HK-2 (cell line): Measurements from ENCODE around the gene RYR3.
"Not testable (repeated sequence)": the region's sequence is repeated elsewhere in the genome, so short reads cannot be mapped to it uniquely, and the experiment has no call there.

Source experiments
- DNase-seq: peaks from one replicate; pipeline ENCODE4 v3.0.0-alpha.2; 2018; ENCODE audit not compliant: unreplicated experiment

The RYR3 gene

DNA sequence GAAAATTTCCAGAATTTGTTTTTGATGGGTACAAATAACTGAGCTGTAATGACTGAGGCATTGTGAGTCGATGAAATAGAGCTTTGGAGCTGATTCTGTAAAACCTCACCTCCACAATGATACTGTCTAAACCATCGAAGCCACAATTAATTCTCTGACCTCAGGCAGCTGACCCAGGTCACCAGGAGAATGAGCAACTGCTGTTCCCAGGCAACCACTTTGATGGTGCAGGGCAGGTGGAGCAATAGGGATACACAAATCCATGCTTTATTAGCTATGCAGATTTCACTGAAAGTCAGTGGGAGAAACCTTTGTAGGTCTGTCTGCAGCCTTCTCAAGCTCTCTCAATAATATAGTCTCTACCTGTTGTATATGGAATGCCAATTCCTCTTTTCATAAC lies 204.4 kb downstream of the RYR3 start:
- DNase-seq, result no peak

DNA sequence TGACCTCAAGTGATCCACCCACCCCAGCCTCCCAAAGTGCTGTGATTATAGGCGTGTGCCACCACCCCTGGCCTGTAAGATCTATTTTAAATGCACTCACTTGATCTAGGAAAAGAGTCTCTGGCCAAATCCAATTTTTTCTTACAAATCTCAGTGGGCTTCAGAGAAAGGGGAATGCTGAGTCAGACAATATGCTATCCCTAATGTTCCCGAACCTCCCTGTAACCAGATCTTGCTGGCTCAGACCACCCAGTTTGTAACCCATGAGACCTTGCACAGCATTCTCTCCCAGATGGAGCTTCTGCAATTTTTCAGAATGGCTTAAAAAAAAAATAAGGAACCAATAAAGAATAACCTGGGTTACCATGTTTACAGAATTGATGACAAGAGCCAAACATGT lies 205.8 kb downstream of the RYR3 start:
- DNase-seq, result no peak

DNA sequence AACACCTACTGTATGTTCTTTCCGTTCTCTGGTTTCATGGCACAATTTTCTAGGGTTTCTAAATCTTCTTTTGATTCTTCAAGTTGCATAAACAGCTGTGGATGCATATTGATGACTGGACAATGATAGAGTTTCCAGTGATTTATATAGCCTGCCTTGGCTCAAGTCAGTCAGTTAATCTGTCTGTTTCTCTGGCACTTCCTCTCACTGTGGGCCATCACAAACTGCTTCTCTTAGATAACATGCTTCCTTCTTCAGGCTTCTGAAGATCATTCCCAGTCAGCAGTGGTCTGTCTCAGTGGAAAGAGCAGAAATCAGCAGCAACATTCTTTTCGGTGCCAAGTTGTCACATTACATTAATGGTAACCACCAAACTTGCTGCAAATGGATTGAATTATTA lies 207.2 kb downstream of the RYR3 start:
- no peak for DNase-seq

DNA sequence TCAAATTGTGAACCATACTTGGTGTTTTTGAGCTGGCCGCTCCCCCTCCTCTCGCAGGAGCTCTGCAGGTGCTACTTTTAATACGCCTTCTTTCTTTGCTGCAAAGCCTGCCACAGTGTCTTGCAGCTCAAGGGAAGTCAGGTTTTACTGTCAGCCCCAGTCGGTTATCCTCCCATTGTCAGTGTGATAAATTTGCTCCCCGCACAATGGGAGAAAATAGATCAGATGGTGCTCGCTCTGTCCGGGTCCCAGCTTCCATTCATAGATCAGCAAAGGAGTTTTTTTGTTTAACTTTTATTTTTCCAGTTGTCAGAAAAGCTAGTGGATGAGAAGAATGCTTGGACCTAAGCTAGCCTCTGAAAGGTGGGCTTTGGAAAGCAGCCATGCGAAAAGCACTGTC lies 207.7 kb downstream of the RYR3 start:
- DNase-seq, result no peak

DNA sequence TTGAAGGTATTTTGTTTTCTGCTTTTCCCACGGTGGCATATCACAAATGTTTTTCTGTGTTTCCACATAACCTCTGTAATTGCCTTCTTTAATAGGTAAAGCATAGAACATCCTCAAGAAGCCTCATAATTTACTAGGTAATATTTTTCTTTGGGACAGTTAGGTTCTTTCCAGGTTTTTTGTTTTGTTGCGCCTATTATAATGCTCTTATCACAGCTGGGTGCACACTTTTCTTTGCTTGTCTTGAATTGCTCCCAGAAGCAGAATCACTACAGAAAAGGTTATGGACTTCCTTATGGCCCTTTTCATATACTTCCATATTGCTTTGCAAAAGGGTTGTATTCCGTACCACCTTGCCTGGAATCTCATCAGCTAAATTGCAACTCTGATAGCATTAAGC lies 213.5 kb downstream of the RYR3 start:
- no peak for DNase-seq

DNA sequence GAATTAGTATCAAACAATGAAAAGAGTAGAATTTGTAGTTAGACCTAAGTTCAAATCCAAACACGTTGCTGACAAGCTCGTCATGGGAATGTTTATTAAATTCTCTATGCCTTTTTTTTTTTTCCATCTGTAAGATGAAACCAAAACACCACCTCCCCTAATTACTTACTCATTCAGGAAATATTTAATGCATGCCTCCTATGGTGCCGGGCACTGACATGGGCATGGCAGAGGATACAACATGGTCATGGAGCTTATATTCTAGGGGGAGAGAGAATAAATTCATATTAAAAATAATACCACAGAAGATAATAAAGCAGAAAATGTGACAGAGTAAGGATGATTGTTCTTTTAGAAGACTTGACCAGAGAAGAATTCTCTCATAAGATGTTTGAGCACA lies 215.8 kb downstream of the RYR3 start:
- no peak for DNase-seq

DNA sequence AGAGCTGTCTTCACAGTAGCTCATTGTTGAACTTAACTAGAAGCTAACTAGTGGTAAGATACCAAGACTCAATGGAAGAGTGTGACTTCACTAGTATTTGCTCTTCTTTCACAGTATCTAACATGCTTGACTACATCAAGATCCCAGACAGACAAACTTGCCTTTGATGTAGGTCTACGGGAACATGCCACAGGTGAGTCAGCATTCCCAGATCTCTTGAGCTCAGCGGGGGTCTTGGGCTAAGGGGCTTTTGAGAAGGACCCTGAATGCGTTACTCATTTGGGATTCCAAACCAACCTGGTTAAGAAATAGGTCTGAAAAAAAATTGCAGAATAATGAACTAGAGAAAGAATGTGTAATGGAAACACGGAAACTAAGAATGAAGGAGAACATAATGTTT lies 222.4 kb downstream of the RYR3 start:
- no peak for DNase-seq

DNA sequence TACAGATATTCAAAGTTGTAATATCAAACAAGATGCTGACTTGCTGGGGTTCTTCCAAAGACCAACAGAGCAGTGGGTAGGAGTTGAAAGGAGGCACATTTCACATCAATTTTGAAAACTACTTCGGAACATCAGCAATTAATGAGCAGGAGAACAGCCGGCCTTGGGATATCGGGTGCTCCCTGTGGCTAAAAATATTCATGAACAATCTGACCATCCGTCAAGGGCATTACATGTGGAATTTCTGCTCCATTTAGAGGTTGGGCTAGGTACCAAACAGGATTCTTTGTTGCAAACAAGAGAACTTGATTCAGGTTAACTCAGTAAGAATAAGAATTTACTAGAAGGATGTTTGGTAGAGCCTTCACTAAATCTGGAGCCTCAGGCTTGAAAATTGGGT lies 223.9 kb downstream of the RYR3 start:
- no peak for DNase-seq

DNA sequence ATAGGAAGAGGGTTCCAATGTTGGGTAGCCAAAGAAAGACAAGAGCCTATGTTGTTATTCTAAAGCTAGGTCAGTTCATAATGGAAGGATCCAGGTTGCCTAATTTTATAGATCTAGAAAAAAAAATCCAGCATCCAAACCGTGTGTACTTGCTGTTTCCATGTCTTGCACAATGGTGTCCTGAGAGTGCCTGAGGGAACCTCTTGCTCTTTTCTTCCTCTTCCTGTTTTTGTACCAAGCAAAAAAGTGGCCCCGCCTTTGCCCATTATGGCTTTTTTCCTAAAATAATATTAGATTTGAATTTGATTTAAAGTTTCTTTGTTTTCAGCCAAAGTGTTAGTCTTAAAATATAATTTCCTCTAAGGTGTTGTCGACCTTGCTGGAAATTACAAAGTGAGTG lies 224.4 kb downstream of the RYR3 start:
- no peak for DNase-seq

DNA sequence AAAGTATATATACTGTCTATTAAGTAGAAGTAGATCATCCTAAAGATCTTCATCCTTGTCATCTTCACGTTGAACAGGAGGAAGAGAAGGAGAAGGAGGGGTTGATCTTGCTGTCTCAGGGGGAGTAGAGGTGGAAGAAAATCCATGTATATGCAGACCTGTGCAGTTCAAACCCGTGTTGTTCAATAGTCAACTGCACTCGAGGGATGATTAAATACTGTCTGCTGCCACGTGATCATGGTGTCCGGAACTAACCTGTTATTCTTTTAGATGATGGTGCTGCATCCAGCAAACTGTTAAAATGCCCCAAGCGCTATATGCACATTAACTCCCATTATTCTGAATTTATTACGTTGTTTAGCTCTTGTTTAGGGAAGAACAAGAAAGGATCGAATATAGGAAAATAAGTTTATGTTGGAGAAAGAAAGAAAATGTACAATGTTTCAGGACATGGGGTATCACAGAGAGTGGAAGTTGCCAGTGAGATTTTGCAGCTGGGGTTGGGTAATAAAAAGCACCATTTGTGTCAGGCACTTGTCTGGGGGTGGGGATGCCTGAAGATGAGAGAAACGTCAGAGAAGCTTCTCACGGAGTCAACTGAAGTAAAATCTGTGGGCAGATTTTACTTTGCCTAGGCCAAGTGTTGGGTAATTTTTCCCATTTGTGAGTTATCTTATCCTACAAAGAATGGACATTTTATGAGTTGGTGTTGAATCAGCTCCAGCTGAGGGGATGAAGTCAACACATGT lies 229.2 kb downstream of the RYR3 start:
- DNase-seq, result no peak

DNA sequence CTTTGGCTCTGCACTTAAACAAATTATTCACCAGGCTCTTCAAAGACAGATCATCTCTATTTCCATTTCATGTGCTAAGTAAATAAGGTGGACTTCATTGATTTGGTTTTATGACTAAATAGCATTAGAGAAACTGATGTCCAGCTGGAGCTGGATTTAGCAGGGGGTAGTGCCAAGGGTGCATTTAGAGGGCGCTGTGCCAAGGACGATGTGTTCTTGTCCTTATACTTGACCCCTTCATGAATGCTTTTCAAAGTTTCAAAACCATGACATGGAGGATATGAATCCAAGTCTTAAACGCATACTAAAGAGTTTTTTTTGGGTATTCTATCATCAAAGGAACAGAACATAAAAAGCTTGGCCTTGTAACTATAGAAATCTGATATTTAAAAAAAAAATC lies 233.2 kb downstream of the RYR3 start:
- no peak for DNase-seq

DNA sequence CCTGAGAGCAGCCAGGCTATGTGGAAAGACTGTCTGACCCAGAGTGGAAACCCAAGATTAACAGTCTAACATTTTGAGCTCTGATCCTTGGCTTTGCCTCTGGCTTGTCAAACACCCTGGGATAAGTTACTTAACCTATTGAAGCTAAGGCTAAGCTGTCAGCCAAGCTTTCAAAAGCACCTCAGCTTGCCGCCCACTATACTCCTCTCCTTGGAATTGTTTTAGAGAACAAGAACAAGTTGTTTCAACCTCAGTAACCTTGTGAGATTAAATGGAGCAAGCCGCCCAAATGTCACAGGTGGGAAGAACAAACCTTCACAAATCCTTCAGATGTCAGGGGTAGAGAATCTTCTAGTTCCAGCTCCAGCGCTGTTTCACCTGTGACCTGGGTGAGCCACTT lies 235.1 kb downstream of the RYR3 start:
- DNase-seq, result no peak

DNA sequence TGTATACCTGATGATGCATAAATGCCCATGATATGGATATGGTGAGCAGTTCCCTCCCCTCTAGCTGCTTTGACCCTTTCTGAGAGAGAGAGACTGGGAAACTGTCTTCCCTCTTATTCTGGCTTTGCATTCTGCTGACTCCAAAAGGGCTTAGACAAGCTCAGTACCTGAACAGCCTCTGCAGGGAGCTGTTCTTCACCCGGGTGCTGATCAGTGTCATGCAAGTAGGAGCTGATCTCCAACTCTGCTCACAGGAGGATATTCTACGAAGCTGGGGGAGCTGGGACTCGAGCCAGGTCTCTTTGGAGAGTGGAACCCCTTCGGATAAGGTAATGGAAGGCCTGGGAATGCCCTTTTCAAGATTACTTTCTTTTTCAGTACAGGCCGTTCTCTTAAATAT lies 237.1 kb downstream of the RYR3 start:
- DNase-seq, result peak; percentile 16

DNA sequence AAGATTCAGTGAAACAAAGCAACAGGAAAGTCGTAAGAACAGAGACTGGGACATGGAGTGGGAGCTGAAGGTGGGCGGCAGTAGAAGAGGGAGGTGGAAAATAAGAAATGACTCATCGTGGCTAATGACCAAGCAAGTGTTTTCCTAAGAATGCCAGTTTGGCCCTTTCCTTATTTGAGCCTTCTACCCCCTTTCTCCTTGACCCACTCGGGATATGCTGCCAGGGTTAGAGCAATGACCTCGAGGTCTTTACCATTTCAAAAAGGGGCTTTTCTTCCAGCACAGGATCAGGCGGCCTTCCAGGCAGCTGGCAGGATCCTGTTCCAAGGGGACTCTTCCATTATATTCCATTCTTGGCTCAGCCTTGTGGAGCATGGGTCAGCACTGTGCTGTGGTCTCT lies 241.1 kb downstream of the RYR3 start:
- DNase-seq, result no peak

DNA sequence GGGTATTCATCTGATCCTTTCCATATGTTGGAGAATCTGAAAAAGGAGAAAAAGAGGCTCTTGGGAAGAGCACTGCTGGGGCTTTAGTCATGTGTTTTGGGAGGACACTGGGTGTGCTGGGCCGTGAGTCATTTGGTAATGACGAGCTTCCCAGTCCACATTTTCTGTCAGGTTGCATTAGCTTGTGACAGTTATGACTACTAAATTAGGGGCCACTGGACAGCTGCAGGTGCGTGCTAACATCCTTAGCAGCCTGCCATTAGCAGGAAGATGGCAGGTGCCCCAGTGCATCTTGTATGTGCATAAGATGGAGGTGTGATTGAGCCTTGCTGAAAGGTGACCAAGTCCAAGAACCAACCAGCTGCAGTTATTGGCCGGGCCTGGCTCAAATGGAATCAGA lies 242.4 kb downstream of the RYR3 start:
- DNase-seq, result no peak

DNA sequence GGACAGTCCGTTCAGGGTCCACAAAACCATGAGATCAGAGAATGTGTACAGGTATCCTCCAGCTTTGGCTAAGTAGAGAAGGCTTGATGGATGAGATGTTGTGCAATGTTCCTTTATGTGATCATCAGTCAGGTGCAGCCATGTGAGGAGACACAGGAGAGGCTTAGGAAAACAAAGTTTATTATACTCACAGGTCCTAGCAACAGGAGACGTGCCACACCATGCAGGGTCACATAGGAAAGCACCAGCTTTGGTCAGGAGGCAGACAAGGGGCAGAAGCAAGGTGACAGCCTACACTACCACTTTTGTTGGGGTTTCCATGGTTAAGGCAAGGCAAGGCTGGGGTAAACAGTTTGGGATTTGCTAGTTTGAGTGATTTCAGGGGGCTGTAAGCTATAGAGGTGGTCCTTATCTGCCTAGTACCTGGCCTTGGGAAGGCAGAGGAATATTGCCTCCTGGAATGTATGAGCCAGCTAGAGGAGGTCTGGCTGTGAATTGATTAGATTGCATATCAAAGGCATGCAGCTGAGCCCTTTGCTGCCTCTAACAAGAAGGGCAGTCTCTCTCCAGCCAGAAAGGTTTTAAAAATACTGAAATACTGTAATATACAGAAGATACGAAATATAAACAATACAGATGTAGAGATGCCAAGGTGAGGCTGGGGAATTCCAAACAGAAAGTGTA lies 248.6 kb downstream of the RYR3 start:
- no peak for DNase-seq

DNA sequence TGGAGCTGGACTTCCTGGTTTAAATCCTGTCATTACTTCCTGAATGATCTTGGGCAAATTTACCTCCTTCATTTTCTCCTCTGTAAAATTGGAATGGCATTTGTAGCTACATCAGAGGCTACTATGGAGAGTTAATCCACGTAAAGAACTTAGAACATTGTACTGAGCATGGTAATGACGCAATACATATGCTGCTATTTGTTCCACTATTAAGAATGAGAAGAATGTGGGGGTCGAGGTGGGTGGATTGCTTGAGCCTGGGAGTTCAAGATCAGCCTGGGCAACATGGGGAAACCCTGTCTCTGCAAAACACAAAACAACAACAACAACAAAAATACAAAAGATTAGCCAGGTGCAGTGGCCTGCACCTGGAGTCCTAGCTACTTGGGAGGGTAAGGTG lies 250.6 kb downstream of the RYR3 start:
- no peak for DNase-seq

DNA sequence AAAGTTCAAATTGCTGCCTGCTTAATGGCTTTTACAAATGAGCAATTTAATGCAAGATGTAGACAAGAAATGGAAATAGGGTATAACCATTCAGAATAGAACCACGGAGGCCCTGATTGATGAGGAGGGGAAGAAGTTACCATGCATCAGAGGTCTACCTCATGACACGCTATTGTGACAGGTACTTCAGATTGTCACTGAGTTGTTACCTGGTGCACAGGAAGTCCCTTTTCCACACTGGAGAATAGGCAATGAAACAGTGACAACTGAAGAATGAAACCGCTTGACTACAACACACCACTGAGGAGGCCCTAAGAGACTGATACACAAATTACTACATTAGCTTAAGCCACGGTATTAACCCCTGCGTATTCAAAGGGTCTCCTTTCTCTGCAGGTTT lies 251.2 kb downstream of the RYR3 start:
- no peak for DNase-seq

DNA sequence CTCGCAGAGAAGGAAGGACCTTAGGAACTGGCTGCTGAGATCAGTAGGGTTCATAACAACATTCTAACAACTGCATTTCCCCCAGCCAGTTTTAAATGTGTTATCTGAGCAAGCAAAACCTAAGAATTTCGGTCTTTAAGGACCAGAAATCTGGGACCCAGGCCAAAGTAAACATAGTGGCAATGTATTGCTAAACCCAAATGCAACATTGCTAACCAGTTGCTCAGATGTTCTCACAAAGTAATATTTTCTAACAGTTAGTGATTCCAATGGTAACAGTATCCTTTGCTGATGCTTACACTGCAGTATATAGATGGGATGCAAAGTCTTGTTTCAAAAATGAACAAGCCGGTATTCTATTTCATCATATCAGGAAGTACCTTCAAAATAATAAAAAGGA lies 254.3 kb downstream of the RYR3 start:
- no peak for DNase-seq

DNA sequence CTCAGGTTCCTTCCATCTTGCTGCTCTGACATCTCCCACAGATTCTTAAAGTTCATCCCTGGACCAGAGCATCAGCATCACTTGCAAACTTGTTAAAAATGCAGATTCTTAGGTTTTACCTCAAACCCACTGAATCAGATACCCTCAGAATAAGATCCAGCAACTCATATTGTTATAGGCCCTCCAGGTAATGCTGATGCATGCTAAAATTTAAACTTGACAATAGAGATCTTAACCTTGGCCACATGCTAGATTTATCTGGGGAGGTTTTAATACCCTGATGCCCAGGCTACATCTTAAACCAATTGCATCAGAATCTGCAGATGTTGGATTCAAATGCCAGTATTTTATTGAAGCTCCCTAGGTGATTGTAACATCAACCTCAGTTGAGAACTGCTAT lies 256.9 kb downstream of the RYR3 start:
- DNase-seq, result no peak

DNA sequence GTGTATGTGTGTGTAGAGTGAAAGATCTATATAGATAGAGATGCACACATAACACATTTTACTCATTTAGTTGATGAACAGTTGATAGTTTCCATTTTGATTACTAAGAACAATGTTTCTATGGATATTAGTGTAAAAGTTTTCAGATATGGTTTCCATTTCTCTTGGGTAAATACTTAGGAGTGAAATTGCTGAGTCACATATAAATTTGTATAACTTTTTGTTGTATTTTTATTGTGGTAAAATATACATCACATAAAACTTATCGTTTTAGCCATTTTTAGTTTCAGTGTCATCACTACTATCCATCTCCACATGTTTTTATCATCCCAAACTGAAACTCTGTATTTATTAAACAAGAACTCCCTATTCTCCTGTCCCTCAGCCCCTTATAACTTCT lies 258.3 kb downstream of the RYR3 start:
- DNase-seq, result no peak

DNA sequence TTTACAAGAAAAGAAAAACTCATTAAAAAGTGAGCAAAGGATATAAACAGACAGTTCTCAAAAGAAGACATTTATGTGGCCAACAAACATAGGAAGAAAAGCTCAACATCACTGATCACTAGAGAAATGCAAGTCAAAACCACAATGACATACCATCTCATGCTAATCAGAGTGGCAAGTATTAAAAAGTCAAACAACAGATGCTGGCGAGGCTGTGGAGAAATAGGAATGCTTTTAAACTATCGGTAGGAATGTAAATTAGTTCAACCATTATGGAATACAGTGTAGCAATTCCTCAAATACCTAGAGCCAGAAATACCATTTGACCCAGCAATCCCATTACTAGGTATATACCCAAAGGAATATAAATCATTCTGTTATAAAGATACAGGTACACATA lies 267.1 kb downstream of the RYR3 start:
- DNase-seq, result not testable (repeated sequence)

DNA sequence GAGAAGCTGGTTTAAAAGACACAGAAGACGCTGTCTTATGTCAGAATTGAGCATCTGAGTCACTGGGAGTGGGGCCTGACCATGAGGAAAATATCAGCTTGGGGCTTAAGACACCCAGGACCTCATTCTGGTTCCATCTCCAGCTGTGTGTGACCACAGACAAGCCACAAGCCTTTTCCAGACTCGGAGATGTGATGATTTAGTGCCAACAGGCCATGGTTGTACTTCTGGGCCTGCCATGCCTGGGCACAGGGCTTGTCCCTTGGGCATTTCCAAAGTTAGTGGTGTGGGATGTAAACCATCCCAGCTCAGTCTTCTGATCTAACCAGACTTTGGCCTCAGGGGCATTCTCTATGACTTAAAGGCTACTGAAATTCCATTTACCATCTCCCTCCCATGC lies 269.8 kb downstream of the RYR3 start:
- no peak for DNase-seq

DNA sequence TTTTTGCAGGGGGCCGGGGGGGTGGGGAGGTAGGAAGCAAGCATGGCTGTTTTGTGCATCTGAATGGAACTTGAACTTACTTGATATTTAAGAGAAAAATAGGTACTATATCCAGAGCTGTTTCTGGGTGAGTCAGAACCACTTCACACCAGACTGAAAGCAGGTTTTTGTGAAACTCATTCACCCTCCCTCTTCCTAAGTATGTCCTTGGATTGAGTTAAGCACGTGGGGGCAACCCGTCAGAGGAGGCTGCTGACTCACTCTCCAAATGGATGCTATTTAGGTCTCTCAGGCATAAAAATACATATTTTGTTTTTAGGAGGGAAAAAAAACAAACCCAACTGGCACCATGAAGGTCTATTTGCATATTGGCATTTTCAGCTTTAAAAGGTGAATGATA lies 270.3 kb downstream of the RYR3 start:
- no peak for DNase-seq
